GM06990 (cell line): ENCODE results near the gene PTPN3.

Experiments
- DNase-seq: peaks from one replicate; pipeline ENCODE4 v3.0.0-alpha.2; 2011; ENCODE audit not compliant: insufficient read length; ENCODE audit errors: extremely low read depth
- H3K27me3 ChIP-seq: replicated peaks from 2 replicates; pipeline ENCODE4 v1.6.0; 2011; ENCODE audit warnings: low read length; ENCODE audit not compliant: control insufficient read depth, insufficient read depth
- H3K36me3 ChIP-seq: 2 replicates; pipeline ENCODE4 v1.5.1; 2011; ENCODE audit warnings: low read length; ENCODE audit not compliant: control insufficient read depth, insufficient read depth
- H3K4me3 ChIP-seq: replicated peaks from 2 replicates; pipeline ENCODE4 v1.5.1; 2011; ENCODE audit warnings: low read depth, mild to moderate bottlenecking, control low read depth, low read length
- TF ChIP-seq, protein P1 (sequence below): IDR thresholded peaks from 2 replicates; pipeline ENCODE4 v1.5.1; 2011; ENCODE audit warnings: low read length, control low read depth, mild to moderate bottlenecking, inconsistent platforms; ENCODE audit not compliant: insufficient read depth, poor library complexity, severe bottlenecking

Gene PTPN3

GRCh38 chr9:109483744-109484429 lies 14.2 kb downstream of the PTPN3 start:
- DNase-seq, result no peak
- TF ChIP-seq, protein P1, sequence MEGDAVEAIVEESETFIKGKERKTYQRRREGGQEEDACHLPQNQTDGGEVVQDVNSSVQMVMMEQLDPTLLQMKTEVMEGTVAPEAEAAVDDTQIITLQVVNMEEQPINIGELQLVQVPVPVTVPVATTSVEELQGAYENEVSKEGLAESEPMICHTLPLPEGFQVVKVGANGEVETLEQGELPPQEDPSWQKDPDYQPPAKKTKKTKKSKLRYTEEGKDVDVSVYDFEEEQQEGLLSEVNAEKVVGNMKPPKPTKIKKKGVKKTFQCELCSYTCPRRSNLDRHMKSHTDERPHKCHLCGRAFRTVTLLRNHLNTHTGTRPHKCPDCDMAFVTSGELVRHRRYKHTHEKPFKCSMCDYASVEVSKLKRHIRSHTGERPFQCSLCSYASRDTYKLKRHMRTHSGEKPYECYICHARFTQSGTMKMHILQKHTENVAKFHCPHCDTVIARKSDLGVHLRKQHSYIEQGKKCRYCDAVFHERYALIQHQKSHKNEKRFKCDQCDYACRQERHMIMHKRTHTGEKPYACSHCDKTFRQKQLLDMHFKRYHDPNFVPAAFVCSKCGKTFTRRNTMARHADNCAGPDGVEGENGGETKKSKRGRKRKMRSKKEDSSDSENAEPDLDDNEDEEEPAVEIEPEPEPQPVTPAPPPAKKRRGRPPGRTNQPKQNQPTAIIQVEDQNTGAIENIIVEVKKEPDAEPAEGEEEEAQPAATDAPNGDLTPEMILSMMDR, result no peak
- H3K27me3 ChIP-seq, result no peaks in the 10 kb centered on the region
- no peaks in the 10 kb centered on the region for H3K36me3 ChIP-seq
- no peak overlapping the region for H3K4me3 ChIP-seq

DNA sequence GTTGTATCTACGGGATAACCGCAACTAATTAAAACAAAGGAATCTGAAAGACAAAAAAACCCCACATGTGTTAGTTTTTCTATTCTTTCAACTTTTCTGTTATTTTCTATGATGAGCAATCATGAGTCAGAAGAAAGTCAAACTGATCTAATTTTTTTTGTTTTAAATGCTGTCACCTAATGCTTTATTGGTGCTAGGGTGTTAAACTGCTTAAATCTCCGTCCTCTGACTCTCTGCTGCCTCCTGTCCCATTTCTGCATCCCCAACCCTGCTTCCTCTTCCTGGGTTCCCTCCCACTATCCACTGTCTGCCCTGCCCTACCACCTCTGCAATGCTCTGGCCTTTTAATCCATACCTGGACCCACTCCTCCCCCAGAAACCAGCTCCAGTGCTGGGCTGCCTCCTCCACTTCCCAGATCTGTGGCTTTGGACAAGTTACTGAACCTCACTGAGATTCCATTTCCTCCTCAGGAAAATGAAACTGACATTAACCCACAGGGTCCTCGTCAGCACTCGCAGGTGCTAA lies 15.7 kb downstream of the PTPN3 start:
- TF ChIP-seq, protein P1, result no peak
- DNase-seq, result no peak
- no peaks in the 10 kb centered on the region for H3K36me3 ChIP-seq
- H3K27me3 ChIP-seq, result no peaks in the 10 kb centered on the region
- H3K4me3 ChIP-seq, result no peak overlapping the region

GRCh38 chr9:109481856-109482255 lies 16.3 kb downstream of the PTPN3 start:
- no peak for DNase-seq
- no peaks in the 10 kb centered on the region for H3K36me3 ChIP-seq
- TF ChIP-seq, protein P1, result no peak
- no peak overlapping the region for H3K4me3 ChIP-seq
- H3K27me3 ChIP-seq, result no peaks in the 10 kb centered on the region

DNA sequence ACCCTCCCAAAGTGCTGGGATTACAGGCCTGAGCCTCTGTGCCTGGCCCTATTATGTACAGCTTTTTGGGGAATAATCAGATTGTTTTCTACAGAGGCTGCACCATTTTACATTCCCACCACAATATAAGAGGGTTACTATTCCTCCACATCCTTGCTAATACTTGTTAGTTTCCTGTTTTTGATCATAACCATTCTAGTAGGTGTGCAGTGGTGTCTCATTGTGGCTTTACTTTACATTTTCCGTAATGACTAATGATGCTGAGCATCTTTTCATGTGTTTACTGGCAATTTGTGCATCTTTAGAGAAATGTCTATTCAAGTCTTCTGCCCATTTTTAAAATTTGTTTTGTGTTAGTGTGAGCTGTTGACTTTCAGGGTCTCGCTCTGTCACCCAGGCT lies 18.3 kb downstream of the PTPN3 start:
- TF ChIP-seq, protein P1, result no peak
- no peak for DNase-seq
- Histone ChIP-seq H3K27me3 (no peaks in the 10 kb centered on the region), H3K4me3 (no peak overlapping the region), H3K36me3 (no peaks in the 10 kb centered on the region)

GRCh38 chr9:109478665-109479380 lies 19.3 kb downstream of the PTPN3 start:
- no peak for DNase-seq
- TF ChIP-seq, protein P1, result no peak
- Histone ChIP-seq H3K36me3 (no peaks in the 10 kb centered on the region), H3K4me3 (no peak overlapping the region), H3K27me3 (no peaks in the 10 kb centered on the region)
